HG03432 (cell line): ENCODE results near the gene SLC16A6.
"Not testable (repeated sequence)": the region's sequence is repeated elsewhere in the genome, so short reads cannot be mapped to it uniquely, and the experiment has no call there.

Experiments
- ATAC-seq: cut with Tn5 transposase; IDR thresholded peaks from one replicate; pipeline ENCODE4 v1.9.1; 2021; ENCODE audit warnings: mild to moderate bottlenecking, moderate library complexity; ENCODE audit not compliant: unreplicated experiment

Gene SLC16A6

GRCh38 chr17:68291836-68292688 is 1.1 kb upstream of the SLC16A6 start:
- peak; percentile 68 for ATAC-seq

GRCh38 chr17:68290268-68290954 is 516 bp downstream of the SLC16A6 start:
- ATAC-seq = no peak

GRCh38 chr17:68289936-68290267 is 1.0 kb downstream of the SLC16A6 start:
- no peak for ATAC-seq

GRCh38 chr17:68289473-68289872 is 1.5 kb downstream of the SLC16A6 start:
- no peak for ATAC-seq

- ATAC-seq = no peak
These were observed 2.1 kb downstream of the SLC16A6 start for GRCh38 chr17:68288804-68289203.

- ATAC-seq = no peak
These were observed 2.6 kb downstream of the SLC16A6 start for GRCh38 chr17:68288375-68288774.

- not testable (repeated sequence) for ATAC-seq
These were observed 9.0 kb downstream of the SLC16A6 start for GRCh38 chr17:68281965-68282364.

GRCh38 chr17:68277807-68278206 is 13.1 kb downstream of the SLC16A6 start:
- no peak for ATAC-seq

GRCh38 chr17:68276339-68276738 is 14.6 kb downstream of the SLC16A6 start:
- not testable (repeated sequence) for ATAC-seq

- no peak for ATAC-seq
These were observed 17.2 kb downstream of the SLC16A6 start for GRCh38 chr17:68273722-68274121.

GRCh38 chr17:68265833-68266232 is 25.1 kb downstream of the SLC16A6 start:
- ATAC-seq = not testable (repeated sequence)

GRCh38 chr17:68263101-68263681 is 27.7 kb downstream of the SLC16A6 start:
- ATAC-seq = peak; percentile 34

- not testable (repeated sequence) for ATAC-seq
These were observed 28.5 kb downstream of the SLC16A6 start for GRCh38 chr17:68262467-68262866.

GRCh38 chr17:68260051-68260762 is 30.7 kb downstream of the SLC16A6 start:
- ATAC-seq = no peak

GRCh38 chr17:68259648-68259951 is 31.3 kb downstream of the SLC16A6 start:
- ATAC-seq = not testable (repeated sequence)

- peak; percentile 97 for ATAC-seq
These were observed 31.9 kb downstream of the SLC16A6 start for GRCh38 chr17:68258890-68259647.

- ATAC-seq = no peak
These were observed 33.0 kb downstream of the SLC16A6 start for GRCh38 chr17:68257934-68258333.

GRCh38 chr17:68256701-68257100 is 34.2 kb downstream of the SLC16A6 start:
- ATAC-seq = not testable (repeated sequence)

- ATAC-seq = no peak
These were observed 35.0 kb downstream of the SLC16A6 start for GRCh38 chr17:68255731-68256538.

- ATAC-seq = no peak
These were observed 35.8 kb downstream of the SLC16A6 start for GRCh38 chr17:68255151-68255550.
